GM19468 (cell line): ENCODE measurements around the gene GNG12.
A peak's percentile ranks its signal among the peaks of the same experiment; 100 is the strongest.

Experiments
- ATAC-seq: cut with Tn5 transposase; IDR thresholded peaks from one replicate; pipeline ENCODE4 v1.9.1; 2021; ENCODE audit warnings: mild to moderate bottlenecking, moderate library complexity, moderate number of reproducible peaks; ENCODE audit not compliant: unreplicated experiment; ENCODE audit errors: extremely low read depth

GNG12 gene

GRCh38 chr1:67789551-67789950, 43.7 kb downstream of the GNG12 start:
- ATAC-seq: no peak

- ATAC-seq: no peak
These were observed 44.4 kb downstream of the GNG12 start for GRCh38 chr1:67788904-67789303.

GRCh38 chr1:67788238-67788790, 45.0 kb downstream of the GNG12 start:
- ATAC-seq: no peak

- ATAC-seq: no peak
These were observed 45.5 kb downstream of the GNG12 start for GRCh38 chr1:67787746-67788145.

GRCh38 chr1:67785847-67786753, 47.2 kb downstream of the GNG12 start:
- no peak for ATAC-seq

DNA sequence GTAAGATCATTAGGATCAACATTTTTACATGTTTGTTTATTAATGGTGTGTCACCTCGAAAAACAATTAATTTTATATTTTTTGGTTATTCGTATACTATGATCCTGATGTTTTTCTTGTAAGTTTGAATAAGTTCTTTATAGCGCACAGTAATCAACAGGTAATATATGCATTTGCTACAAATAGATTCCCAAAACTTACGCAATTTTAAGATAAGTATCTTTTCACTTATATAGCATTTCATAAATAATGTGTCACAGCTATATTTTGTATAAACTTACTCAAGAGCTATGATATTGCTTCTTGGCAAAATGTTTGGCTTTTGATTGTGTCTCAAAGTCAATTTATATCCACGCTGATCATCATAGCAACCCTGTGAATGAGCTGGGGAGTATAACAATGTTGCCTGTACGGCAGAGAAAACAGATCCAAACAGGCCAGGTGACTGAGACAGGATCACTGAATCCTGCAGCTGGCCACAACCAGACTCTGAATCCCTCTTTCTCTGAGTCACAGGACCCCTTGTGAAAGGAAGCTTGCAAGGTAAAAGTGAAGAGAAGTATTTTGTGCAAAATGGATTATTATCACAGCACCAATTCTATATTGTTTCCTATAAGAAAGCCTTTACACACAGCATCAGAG, 48.6 kb downstream of the GNG12 start:
- ATAC-seq: no peak

DNA sequence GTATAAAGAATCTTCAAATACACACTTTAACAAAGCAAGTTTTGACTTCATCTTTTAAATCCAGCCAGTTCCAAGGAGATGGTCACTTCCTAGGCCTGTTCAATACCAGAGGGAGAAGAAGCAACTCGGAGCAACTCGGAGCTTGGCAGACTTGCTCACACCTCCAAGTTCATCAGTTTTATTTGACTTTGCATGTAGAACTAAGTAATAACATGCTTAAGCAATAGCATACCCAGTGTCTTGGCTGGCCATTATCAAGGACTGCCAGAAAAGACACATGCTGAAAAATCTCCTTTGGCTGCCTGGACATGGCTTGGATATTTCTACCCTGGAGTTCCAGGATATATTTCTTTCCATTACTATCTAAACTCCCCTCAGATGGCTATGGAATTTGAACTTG, 52.6 kb downstream of the GNG12 start:
- no peak for ATAC-seq

- ATAC-seq: no peak
These were observed 55.8 kb downstream of the GNG12 start for GRCh38 chr1:67777440-67777839.

GRCh38 chr1:67777016-67777415, 56.3 kb downstream of the GNG12 start:
- no peak for ATAC-seq

- no peak for ATAC-seq
These were observed 59.8 kb downstream of the GNG12 start for GRCh38 chr1:67773462-67773861.

DNA sequence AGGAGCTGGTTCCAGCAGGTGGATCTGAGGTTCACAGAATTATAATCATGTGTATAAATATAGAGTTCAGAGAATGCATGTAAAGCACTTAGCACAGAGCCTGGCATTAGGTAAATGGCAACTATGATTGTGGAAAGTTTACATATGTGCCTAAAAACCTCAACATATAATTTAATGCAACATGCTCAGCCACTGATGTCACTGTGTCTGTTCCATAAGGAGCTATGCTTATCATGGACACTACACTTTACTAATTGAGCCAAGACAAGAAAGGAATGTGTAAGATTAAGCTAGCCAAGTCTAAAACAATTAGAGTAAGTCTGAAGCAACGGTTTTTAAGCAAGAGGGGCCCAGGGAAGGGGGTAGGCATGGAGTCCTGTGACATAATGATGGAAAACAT, 61.5 kb downstream of the GNG12 start:
- no peak for ATAC-seq

- no peak for ATAC-seq
These were observed 62.1 kb downstream of the GNG12 start for GRCh38 chr1:67771152-67771551.

DNA sequence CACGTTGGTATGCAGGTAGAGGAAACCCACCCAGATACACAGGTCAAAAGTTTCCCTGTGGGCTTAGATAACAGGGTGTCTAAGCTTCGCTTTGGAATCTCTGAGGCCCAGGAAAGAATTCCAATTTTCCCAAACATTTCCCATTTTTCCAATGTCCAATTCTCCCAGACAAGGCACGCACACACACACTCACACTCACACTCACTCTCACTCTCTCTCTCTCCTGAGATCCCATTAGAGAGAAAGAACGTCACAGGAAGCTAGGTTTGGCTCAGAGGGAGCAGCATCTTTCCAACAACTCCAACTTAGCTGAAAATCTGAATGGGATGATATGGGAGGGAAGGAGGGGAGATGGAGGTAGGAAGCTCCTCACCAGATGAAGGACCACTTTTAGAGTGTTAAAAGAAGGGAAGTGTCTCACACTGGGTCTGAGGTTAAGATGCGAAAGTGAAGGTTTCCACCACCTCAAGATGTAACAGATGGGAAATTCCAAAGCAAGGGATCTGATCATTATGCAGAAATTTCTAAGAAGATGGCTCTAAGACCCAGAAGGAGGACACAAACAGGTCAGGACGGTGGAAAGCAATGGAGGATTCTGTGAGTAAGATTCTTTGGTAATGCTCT, 63.5 kb downstream of the GNG12 start:
- no peak for ATAC-seq

DNA sequence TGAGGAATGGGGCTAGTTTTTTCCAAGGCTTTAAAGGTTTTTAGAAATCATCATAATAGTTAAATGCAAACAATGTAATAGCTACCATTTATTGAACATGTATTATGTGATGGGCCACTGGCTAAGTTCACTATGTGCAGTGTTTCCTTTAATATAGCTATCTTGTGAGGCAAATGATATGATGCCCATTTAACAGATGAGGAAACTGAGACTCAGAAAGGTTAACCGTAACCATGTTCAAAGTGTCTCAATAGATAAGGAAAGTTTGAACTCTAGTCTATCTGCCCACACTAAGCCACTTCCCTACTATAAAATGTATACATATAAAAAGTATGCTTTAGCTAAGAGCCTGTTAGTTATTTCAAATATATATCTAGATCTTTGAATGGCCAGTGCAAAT, 64.8 kb downstream of the GNG12 start:
- no peak for ATAC-seq

DNA sequence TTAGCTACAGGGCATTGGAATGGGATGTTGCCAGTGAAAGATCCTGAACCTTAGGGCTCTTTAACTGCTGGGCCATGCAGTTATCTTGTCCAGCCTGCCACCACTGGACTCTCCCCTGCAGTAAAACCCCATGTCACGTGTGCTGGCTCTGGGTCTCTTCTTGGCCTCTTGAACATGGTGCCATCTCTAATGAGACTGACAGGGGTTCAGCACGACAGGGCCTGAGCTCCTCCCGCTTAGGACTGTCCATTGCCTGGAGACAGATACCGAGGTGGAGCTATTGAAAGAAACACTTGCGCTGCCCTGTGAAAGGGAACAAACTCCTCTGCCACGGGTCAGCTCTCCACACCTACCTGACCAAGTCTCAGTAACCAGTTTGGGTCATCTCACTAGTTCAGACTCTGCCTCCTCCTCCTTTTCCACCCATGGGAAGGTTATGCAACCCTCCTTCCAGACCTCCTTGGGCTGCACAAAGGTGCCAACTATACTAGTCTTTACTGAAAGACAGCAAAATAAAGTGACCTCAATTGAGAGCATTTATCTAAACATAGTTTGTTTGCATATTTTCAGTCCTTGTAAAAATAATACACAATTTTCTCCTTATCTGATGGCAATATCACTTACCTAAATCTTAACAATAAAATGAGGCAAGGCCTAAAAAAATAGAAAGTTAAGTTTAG, 66.0 kb downstream of the GNG12 start:
- no peak for ATAC-seq

DNA sequence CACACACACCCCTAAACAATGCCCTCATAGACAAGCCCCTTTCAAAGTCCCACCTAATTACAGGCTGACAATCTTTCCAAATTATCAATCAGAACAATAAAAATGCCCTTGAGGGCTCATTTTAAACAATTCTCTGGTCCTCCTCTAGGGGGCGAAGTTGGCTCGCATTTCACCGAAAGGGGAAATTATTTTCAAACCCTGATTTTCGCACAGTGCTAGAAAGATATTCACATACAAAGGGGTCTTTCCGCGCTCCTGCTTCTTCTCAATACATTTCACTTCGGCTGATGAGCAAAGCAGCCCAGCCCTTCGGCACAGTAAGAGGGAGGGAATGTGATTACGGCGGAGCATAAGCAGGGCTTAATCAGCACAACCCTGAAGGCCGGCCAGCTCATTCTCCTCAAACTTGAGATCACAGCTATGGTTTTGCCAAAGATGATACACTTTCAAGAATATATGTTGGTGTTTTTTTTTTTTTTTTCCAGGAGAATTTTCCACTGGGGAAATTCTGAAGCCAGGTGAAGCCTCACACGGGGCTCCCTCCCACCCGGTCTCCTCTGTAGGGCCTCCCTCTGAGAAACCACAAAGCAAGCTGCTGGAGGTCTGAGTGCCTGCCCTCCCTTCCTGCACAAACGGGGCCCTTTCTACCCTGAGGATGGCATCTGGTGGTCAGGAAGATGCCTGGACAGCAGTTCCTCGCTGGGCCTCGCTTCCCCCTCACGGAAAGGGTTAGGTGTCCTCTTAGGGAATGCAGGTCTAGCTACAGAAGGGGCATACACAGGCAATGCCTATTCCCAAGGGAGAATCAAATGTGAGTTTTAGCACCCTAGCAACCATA, 66.9 kb downstream of the GNG12 start:
- ATAC-seq: peak; percentile 32

GRCh38 chr1:67764633-67765032, 68.6 kb downstream of the GNG12 start:
- no peak for ATAC-seq

DNA sequence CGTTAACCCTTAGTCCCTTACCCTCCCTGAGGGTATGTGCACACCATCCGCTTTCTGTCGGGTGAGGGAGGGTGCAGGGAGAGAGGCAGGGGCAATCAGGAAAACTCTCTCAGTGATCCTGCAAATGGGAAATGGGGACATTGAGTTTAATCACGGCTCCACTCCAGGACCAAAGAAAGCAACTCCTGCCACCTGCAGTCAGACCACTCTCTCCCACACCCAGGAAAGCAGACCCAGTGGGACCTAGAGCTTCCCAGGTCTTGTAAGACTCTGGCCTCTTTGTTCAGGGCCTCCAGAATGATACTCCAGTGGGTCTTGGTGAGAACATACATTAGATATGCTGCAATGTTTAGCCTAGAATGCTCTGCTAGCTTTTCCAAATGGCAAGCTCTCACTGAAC, 71.5 kb downstream of the GNG12 start:
- no peak for ATAC-seq

GRCh38 chr1:67761091-67761490, 72.2 kb downstream of the GNG12 start:
- ATAC-seq: no peak
